Smooth muscle cell (in vitro differentiated cells): ENCODE measurements around the gene GABRP. TPM values are rescaled to one million over a fixed set of nuclear protein-coding genes. Genes with fewer than 3 reads are reported as not detected.
"Not testable (repeated sequence)": the region's sequence is repeated elsewhere in the genome, so short reads cannot be mapped to it uniquely, and the experiment has no call there.

Experiments used
- DNase-seq: peaks from one replicate; lab custom pipeline; 2025; ENCODE audit not compliant: unreplicated experiment; lab: John Stamatoyannopoulos, UW
- H2AFZ ChIP-seq: fragments of 200-600 bp; sonication (generic); 2 replicates; pipeline ENCODE4 v1.6.0; 2016; ENCODE audit warnings: antibody characterized with exemption, low read depth, mild to moderate bottlenecking
- H3F3A ChIP-seq: fragments of 200-600 bp; sonication (generic); 2 replicates; pipeline ENCODE4 v1.6.0; 2017; ENCODE audit warnings: antibody characterized with exemption, low read depth
- H3K27ac ChIP-seq: fragments of 200-600 bp; sonication (generic); 2 replicates; pipeline ENCODE4 v1.5.1; 2016; ENCODE audit warnings: low read depth, mild to moderate bottlenecking
- H3K27me3 ChIP-seq: fragments of 200-600 bp; sonication (generic); 2 replicates; pipeline ENCODE4 v1.6.1; 2016; ENCODE audit warnings: low read depth, mild to moderate bottlenecking
- H3K36me3 ChIP-seq: fragments of 200-600 bp; sonication (generic); 2 replicates; pipeline ENCODE4 v1.5.1; 2016; ENCODE audit warnings: low read depth
- H3K4me1 ChIP-seq: fragments of 200-600 bp; sonication (generic); 2 replicates; pipeline ENCODE4 v1.5.1; 2016; ENCODE audit warnings: low read depth
- H3K4me2 ChIP-seq: fragments of 200-600 bp; sonication (generic); 2 replicates; pipeline ENCODE4 v1.6.0; 2016; ENCODE audit warnings: mild to moderate bottlenecking
- H3K4me3 ChIP-seq: fragments of 200-600 bp; sonication (generic); 2 replicates; pipeline ENCODE4 v1.5.1; 2016; ENCODE audit warnings: mild to moderate bottlenecking
- H3K79me2 ChIP-seq: fragments of 200-600 bp; sonication (generic); 2 replicates; pipeline ENCODE4 v1.6.0; 2016; ENCODE audit warnings: low read depth, mild to moderate bottlenecking
- H3K9ac ChIP-seq: fragments of 200-600 bp; sonication (generic); 2 replicates; pipeline ENCODE4 v1.6.0; 2016; ENCODE audit warnings: low read depth
- H3K9me3 ChIP-seq: fragments of 200-600 bp; sonication (generic); replicated peaks from 2 replicates; pipeline ENCODE4 v1.5.1; 2016; ENCODE audit warnings: low read depth
- H4K20me1 ChIP-seq: fragments of 200-600 bp; sonication (generic); 2 replicates; pipeline ENCODE4 v1.6.0; 2016; ENCODE audit warnings: low read depth
- CTCF ChIP-seq: fragments of 200-600 bp; sonication (generic); IDR thresholded peaks from 2 replicates; pipeline ENCODE4 v1.5.1; 2017; ENCODE audit warnings: borderline replicate concordance, mild to moderate bottlenecking, antibody characterized with exemption; ENCODE audit not compliant: insufficient read depth, poor library complexity, severe bottlenecking
- WGBS: methylation state at CpG from one replicate; pipeline ENCODE4 v1.1.7; 2016; ENCODE audit warnings: low lambda C conversion rate; 5-methylcytosine and 5-hydroxymethylcytosine counted together
- polyA plus RNA-seq: library from polyadenylated mRNA; unstranded; fragments of >200 nt; fragmentation: Nextera tagmentation; extraction: Ambion mirVana; gene quantifications from 2 replicates; pipeline ENCODE4 v1.2.1, GENCODE V29; 2016
- total RNA-seq: library from RNA; depleted of rRNA; stranded (reverse); fragments of >200 nt; gene quantifications from 2 replicates; pipeline ENCODE4 v1.2.3, GENCODE V29; 2014

GABRP gene
- total and polyA plus RNA-seq, 2 experiments from 2014 or later: 4.1 to 52.8 TPM

DNA sequence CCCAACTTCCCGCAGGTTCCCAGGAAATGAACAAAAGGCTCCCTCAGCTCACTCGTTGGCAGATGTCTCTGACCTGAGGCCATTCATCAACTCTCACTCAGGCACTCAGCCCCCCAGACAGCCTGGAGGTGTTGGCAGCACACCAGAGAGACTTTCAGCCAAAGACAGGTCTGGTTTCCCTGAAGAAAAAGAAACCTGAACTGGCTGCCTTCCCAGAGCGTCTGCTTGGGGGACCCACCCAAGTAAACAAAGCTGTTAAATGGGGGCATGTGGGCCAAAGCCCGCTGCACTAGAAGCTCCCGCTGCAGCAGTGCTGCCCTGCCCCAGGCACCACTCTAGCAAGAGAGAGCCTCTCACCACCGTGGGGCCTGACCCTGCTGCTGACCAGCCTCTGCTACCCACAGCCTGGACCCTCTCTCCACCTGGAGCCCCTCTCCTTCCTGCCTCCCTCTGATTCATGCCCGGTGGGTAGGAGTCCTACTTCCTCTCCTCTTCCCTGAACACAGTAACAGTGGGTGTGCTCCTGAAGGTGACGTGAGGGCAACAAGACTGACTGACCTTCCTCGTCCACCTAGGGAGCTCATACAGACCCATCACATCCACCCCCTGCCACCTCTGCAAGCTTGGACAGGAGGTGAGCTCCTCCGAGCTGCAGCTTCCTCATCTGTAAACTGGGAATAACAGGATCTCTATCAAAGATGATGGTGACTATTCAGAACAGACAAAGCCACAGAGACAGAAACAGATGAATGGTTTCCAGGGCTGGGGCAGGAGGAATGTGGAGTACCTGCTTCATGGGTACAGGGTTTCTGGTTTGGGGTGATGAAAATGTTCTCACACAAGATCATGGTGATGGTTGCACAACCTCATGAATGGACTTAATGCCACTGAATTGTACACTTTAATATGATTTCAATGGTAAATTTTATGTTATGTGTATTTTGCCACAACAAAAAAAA is 31.0 kb upstream of the GABRP start:
- 75% methylated on average over 10 of the region's 10 CpGs for WGBS
- TF ChIP-seq CTCF: no peak
- H4K20me1 ChIP-seq: no peaks in the 10 kb centered on the region
- no peaks in the 10 kb centered on the region for H3K9me3 ChIP-seq
- H3K9ac ChIP-seq: no peak overlapping the region
- no peak overlapping the region for H2AFZ ChIP-seq
- no peaks in the 10 kb centered on the region for H3K4me1 ChIP-seq
- H3K4me2 ChIP-seq: no peak overlapping the region
- H3K4me3 ChIP-seq: no peak overlapping the region
- no peaks in the 10 kb centered on the region for H3F3A ChIP-seq
- H3K79me2 ChIP-seq: no peaks in the 10 kb centered on the region
- no peaks in the 10 kb centered on the region for H3K36me3 ChIP-seq
- no peak for DNase-seq
- no peaks in the 10 kb centered on the region for H3K27me3 ChIP-seq
- no peak overlapping the region for H3K27ac ChIP-seq

GRCh38 chr5:170753311-170753710 is 30.2 kb upstream of the GABRP start:
- no peaks in the 10 kb centered on the region for H3K79me2 ChIP-seq
- H3F3A ChIP-seq: no peaks in the 10 kb centered on the region
- H3K27ac ChIP-seq: no peak overlapping the region
- H4K20me1 ChIP-seq: no peaks in the 10 kb centered on the region
- no peaks in the 10 kb centered on the region for H3K4me1 ChIP-seq
- no peaks in the 10 kb centered on the region for H3K9me3 ChIP-seq
- H2AFZ ChIP-seq: no peak overlapping the region
- H3K9ac ChIP-seq: no peak overlapping the region
- no peaks in the 10 kb centered on the region for H3K36me3 ChIP-seq
- H3K4me3 ChIP-seq: no peak overlapping the region
- no peaks in the 10 kb centered on the region for H3K27me3 ChIP-seq
- TF ChIP-seq CTCF: no peak
- no peak for DNase-seq
- H3K4me2 ChIP-seq: no peak overlapping the region

DNA sequence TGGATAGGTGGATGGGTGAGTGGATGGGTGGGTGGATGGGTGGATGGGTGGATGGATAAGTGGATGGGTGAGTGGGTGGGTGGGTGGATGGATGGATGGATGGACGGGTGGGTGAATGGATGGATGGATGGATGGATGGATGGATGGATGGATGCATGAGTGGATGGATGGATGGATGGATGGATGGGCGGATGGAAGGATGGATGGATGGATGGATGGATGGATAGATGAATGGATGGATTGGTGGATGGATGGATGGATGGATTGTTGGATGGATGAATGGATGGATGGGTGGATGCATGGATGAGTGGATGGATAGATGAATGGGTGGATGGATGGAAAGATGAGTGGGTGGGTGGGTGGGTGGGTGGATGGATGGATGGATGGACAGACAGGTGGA is 29.0 kb upstream of the GABRP start:
- not testable (repeated sequence) for DNase-seq, H3K79me2 ChIP-seq, H3K4me3 ChIP-seq, H3F3A ChIP-seq, H3K27me3 ChIP-seq, H3K27ac ChIP-seq, H3K9ac ChIP-seq, H2AFZ ChIP-seq, H3K4me1 ChIP-seq, H3K9me3 ChIP-seq, H3K4me2 ChIP-seq, H3K36me3 ChIP-seq, H4K20me1 ChIP-seq
- no CpG with 5 or more reads among the region's 2 CpGs for WGBS

- WGBS: 91% methylated on average over 7 of the region's 7 CpGs
- Histone ChIP-seq H3K4me3 (no peak overlapping the region), H4K20me1 (no peaks in the 10 kb centered on the region)
Observed at GRCh38 chr5:170755679-170756456, 27.7 kb upstream of the GABRP start.

More at GRCh38 chr5:170755679-170756456, 27.7 kb upstream of the GABRP start:
- H3K4me2 ChIP-seq: no peak overlapping the region
- H3K79me2 ChIP-seq: no peaks in the 10 kb centered on the region
- no peaks in the 10 kb centered on the region for H3K27me3 ChIP-seq
- H3K36me3 ChIP-seq: no peaks in the 10 kb centered on the region
- H3K9ac ChIP-seq: no peak overlapping the region
- no peak for TF ChIP-seq CTCF
- no peaks in the 10 kb centered on the region for H3K9me3 ChIP-seq
- no peak overlapping the region for H3K27ac ChIP-seq
- H2AFZ ChIP-seq: no peak overlapping the region
- H3K4me1 ChIP-seq: no peaks in the 10 kb centered on the region
- no peaks in the 10 kb centered on the region for H3F3A ChIP-seq
- no peak for DNase-seq
